Endothelial cell of umbilical vein (primary cell): ENCODE data around the gene FGD6. TPM values are rescaled to one million over a fixed set of nuclear protein-coding genes. Genes with fewer than 3 reads are reported as not detected.

Source experiments
- BruUV-seq: library from RNA; stranded (reverse); fragments of 400-500 nt; replicated peaks from 2 replicates; lab custom pipeline; 2021; lab: Mats Ljungman, UMichigan
- CTCF ChIA-PET: fragments of 300-600, 350-600 bp; sonication (Branson Sonifier 250); formaldehyde crosslinking; loops from one replicate; lab custom pipeline; 2021; ENCODE audit warnings: antibody characterized with exemption, inconsistent platforms; lab: Charles Lee
- POLR2A ChIA-PET: fragments of 300-600, 350-600 bp; sonication (Branson Sonifier 250); formaldehyde crosslinking; loops from one replicate; lab custom pipeline; 2021; ENCODE audit warnings: antibody characterized with exemption, inconsistent platforms; lab: Charles Lee
- DNase-seq: peaks from one replicate; pipeline ENCODE4 v3.0.0-alpha.2; 2011; ENCODE audit warnings: low read depth, low spot score
- FAIRE-seq: peaks from 2 replicates; lab custom pipeline; 2011; peaks lifted over from hg19 to GRCh38; lab: Jason Lieb, UNC
- H2AFZ ChIP-seq: 2 replicates; pipeline ENCODE4 v1.6.0; 2012; ENCODE audit warnings: low read depth, low read length, control low read depth, inconsistent platforms
- H3K27ac ChIP-seq: 2 replicates; pipeline ENCODE4 v1.5.1; 2011; ENCODE audit warnings: low read depth, mild to moderate bottlenecking, control low read depth, low read length, moderate library complexity; ENCODE audit not compliant: insufficient read depth
- H3K27me3 ChIP-seq, 2 experiments: 2 replicates each; pipeline versions ENCODE4 v1.6.0 to v1.6.1; 2011; ENCODE audit warnings: low read length in 2 of 2, mixed read lengths in 1 of 2; ENCODE audit not compliant: control insufficient read depth in 2 of 2, insufficient read depth in 2 of 2
- H3K36me3 ChIP-seq, 2 experiments: 2 replicates in 1 of 2; 3 replicates in 1 of 2; pipeline ENCODE4 v1.5.1; 2011; ENCODE audit warnings: low read length in 2 of 2, mild to moderate bottlenecking in 1 of 2, moderate library complexity in 1 of 2; ENCODE audit not compliant: control insufficient read depth in 2 of 2, insufficient read depth in 2 of 2; ENCODE audit errors: extremely low read depth in 1 of 2
- H3K4me1 ChIP-seq: 3 replicates; pipeline ENCODE4 v1.5.1; 2011; ENCODE audit warnings: mild to moderate bottlenecking, low read length; ENCODE audit not compliant: control insufficient read depth, insufficient read depth; ENCODE audit errors: extremely low read depth
- H3K4me2 ChIP-seq: 2 replicates; pipeline ENCODE4 v1.6.1; 2011; ENCODE audit warnings: low read length, control low read depth, mixed read lengths; ENCODE audit not compliant: insufficient read depth
- H3K4me3 ChIP-seq, 3 experiments: fragments of 200-600 bp in 1 of 3; sonication (generic), shearing (Covaris generic) in 1 of 3; replicated peaks in 1 of 3; 2 replicates each; pipeline ENCODE4 v1.5.1; 2011 to 2016; ENCODE audit warnings: control low read depth in 3 of 3, low read length in 3 of 3, mild to moderate bottlenecking in 2 of 3, inconsistent platforms in 1 of 3, low read depth in 1 of 3, moderate library complexity in 1 of 3; ENCODE audit not compliant: insufficient read depth in 1 of 3
- H3K79me2 ChIP-seq: 2 replicates; pipeline ENCODE4 v1.6.0; 2012; ENCODE audit warnings: low read length, inconsistent platforms; ENCODE audit not compliant: control insufficient read depth, insufficient read depth
- H3K9ac ChIP-seq: replicated peaks from 2 replicates; pipeline ENCODE3; 2011; ENCODE audit warnings: low read length, control low read depth; ENCODE audit not compliant: insufficient read depth; ENCODE audit errors: extremely low read depth
- H3K9me1 ChIP-seq: replicated peaks from 3 replicates; pipeline ENCODE4 v1.6.0; 2011; ENCODE audit warnings: mild to moderate bottlenecking, low read length; ENCODE audit not compliant: control insufficient read depth, insufficient read depth; ENCODE audit errors: extremely low read depth
- H3K9me3 ChIP-seq: replicated peaks from 2 replicates; pipeline ENCODE4 v1.5.1; 2012; ENCODE audit warnings: low read length, inconsistent platforms; ENCODE audit not compliant: control insufficient read depth, insufficient read depth
- H4K20me1 ChIP-seq: replicated peaks from 2 replicates; pipeline ENCODE3; 2011; ENCODE audit warnings: mild to moderate bottlenecking, low read length; ENCODE audit not compliant: control insufficient read depth, insufficient read depth; ENCODE audit errors: extremely low read depth
- CTCF ChIP-seq, 2 donors: IDR thresholded peaks; 1 replicate in 1 of 2; 2 replicates in 1 of 2; pipeline ENCODE4 v1.5.1; 2011; ENCODE audit warnings: low read length in 2 of 2, mild to moderate bottlenecking in 2 of 2, moderate library complexity in 2 of 2, control low read depth in 1 of 2, inconsistent platforms in 1 of 2, low read depth in 1 of 2; ENCODE audit not compliant: insufficient read depth in 1 of 2; ENCODE audit errors: extremely low read depth in 1 of 2
- EZH2 ChIP-seq: IDR thresholded peaks from 2 replicates; pipeline ENCODE4 v1.6.1; 2012; ENCODE audit warnings: borderline replicate concordance, low read depth, mild to moderate bottlenecking, moderate library complexity, low read length, inconsistent platforms; ENCODE audit not compliant: severe bottlenecking
- FOS ChIP-seq: IDR thresholded peaks from 2 replicates; pipeline ENCODE4 v1.6.1; 2011; ENCODE audit warnings: mild to moderate bottlenecking, low read length, moderate library complexity, borderline replicate concordance; ENCODE audit not compliant: insufficient read depth
- GATA2 ChIP-seq: IDR thresholded peaks from 2 replicates; pipeline ENCODE4 v1.7.0; 2011; ENCODE audit warnings: low read depth, mild to moderate bottlenecking, moderate library complexity, mixed read lengths, low read length; ENCODE audit not compliant: insufficient read length, insufficient read depth
- JUN ChIP-seq: IDR thresholded peaks from 2 replicates; pipeline ENCODE4 v1.6.1; 2011; ENCODE audit warnings: borderline replicate concordance, low read depth; ENCODE audit not compliant: insufficient read length, insufficient read depth
- MAX ChIP-seq: IDR thresholded peaks from 2 replicates; pipeline ENCODE4 v1.6.1; 2011; ENCODE audit not compliant: insufficient read depth, insufficient read length
- MYC ChIP-seq: IDR thresholded peaks from one replicate; pipeline ENCODE4 v1.6.1; 2011; ENCODE audit warnings: mild to moderate bottlenecking, low read depth, low read length
- POLR2A ChIP-seq: IDR thresholded peaks from 2 replicates; pipeline ENCODE4 v1.6.1; 2012; ENCODE audit warnings: low read depth, mild to moderate bottlenecking, control low read depth, low read length
- POLR2AphosphoS5 ChIP-seq: IDR thresholded peaks from 2 replicates; pipeline ENCODE4 v1.6.1; 2012; ENCODE audit warnings: low read depth, mild to moderate bottlenecking, control low read depth, low read length, moderate library complexity; ENCODE audit not compliant: insufficient read depth
- dilution Hi-C: fragments of 300-500 bp; cut with MboI; formaldehyde crosslinking; loops from one replicate; pipeline ENCODE4 v1.15.0; 2019; ENCODE audit warnings: low sequenced_read_pairs; ENCODE audit not compliant: extremely low pct_ligation_motif_present
- intact Hi-C: fragments of 100-400 bp; cut with micrococcal nuclease; formaldehyde crosslinking; loops from one replicate; pipeline ENCODE4 v1.10.0; 2022
- polyA plus RNA-seq, 4 experiments: library from polyadenylated mRNA; depleted of rRNA in 3 of 4; stranded (reverse) in 3 of 4; unstranded in 1 of 4; fragments of >200 nt; gene quantifications; 2 replicates each; pipeline versions ENCODE4 v1.2.1 to v1.2.3, GENCODE V29; 2011 to 2012; ENCODE audit warnings: missing spikeins in 1 of 4
- total RNA-seq: library from RNA; stranded (reverse); gene quantifications from 2 replicates; pipeline ENCODE4 v1.2.3, GENCODE V29; 2021

The FGD6 gene
- total and polyA plus RNA-seq, 2 donors (not counting 3 experiments of a cell fraction or from before 2014, with no cell fraction given): 5.9 to 14.0 TPM

GRCh38 chr12:95200128-95200894 lies 17.0 kb downstream of the FGD6 start:
- no peaks in the 10 kb centered on the region for H3K9me3 ChIP-seq
- H3K27ac ChIP-seq: no peak overlapping the region
- H3K27me3 ChIP-seq: no peaks in the 10 kb centered on the region
- no TSS peak for BruUV-seq
- no peaks in the 10 kb centered on the region for H4K20me1 ChIP-seq
- POLR2A ChIA-PET: no interaction called here
- peak overlapping the region; percentile 12 for H3K4me2 ChIP-seq
- H3K9ac ChIP-seq: no peak overlapping the region
- CTCF ChIA-PET: interaction anchor here (0.7 to 2.6 kb wide), 7 partner anchors 10 to 58 kb away, joined by 3 to 9 read pairs (median 5); partner anchors contain the start of genes FGD6 and VEZT
- FAIRE-seq (no peak), DNase-seq (peak; percentile 52)
- dilution Hi-C loops: loop anchor here (25.0 kb wide), 1 partner anchor 88 kb away; no protein-coding TSS in a partner anchor
- H3K9me1 ChIP-seq: no peaks in the 10 kb centered on the region
- peaks cover 46% of the 10 kb centered on the region for H3K4me1 ChIP-seq
- peaks cover 23% of the 10 kb centered on the region for H3K79me2 ChIP-seq
- no peaks in the 10 kb centered on the region for H3K36me3 ChIP-seq
- TF ChIP-seq POLR2AphosphoS5: no peak
- no peak for TF ChIP-seq EZH2
- TF ChIP-seq GATA2: no peak
- TF ChIP-seq POLR2A: no peak
- no peak for TF ChIP-seq JUN
- H3K4me3 ChIP-seq: no peak overlapping the region
- intact Hi-C loops: no loop called here
- no peak overlapping the region for H2AFZ ChIP-seq

GRCh38 chr12:95198914-95199313 lies 18.4 kb downstream of the FGD6 start:
- H3K36me3 ChIP-seq: no peaks in the 10 kb centered on the region
- ChIA-PET CTCF (interaction anchor here (1.9 kb wide), 1 partner anchor 25 kb away, joined by 5 read pairs; no protein-coding TSS in a partner anchor), POLR2A (no interaction called here)
- dilution Hi-C loops: no loop called here
- no peaks in the 10 kb centered on the region for H3K9me3 ChIP-seq
- TF ChIP-seq MYC (no peak), POLR2A (no peak), EZH2 (no peak), JUN (no peak), CTCF (IDR thresholded peaks at IDR 0.05; ENCODE audit: extremely low read depth in 1 of 2, insufficient read depth in 1 of 2, low read depth in 1 of 2, low read length in 2 of 2) (no peak), FOS (no peak), POLR2AphosphoS5 (no peak), GATA2 (no peak), MAX (no peak)
- peaks cover 32% of the 10 kb centered on the region for H3K4me1 ChIP-seq
- H3K9me1 ChIP-seq: no peaks in the 10 kb centered on the region
- no TSS peak for BruUV-seq
- H3K27ac ChIP-seq: no peak overlapping the region
- H3K4me3 ChIP-seq: no peak overlapping the region
- intact Hi-C loops: no loop called here
- no peaks in the 10 kb centered on the region for H4K20me1 ChIP-seq
- no peaks in the 10 kb centered on the region for H3K27me3 ChIP-seq
- no peak for DNase-seq
- peaks cover 18% of the 10 kb centered on the region for H3K79me2 ChIP-seq
- no peak overlapping the region for H2AFZ ChIP-seq
- no peak for FAIRE-seq
- H3K4me2 ChIP-seq: no peak overlapping the region
- H3K9ac ChIP-seq: no peak overlapping the region
